ENCODE results near the gene CHCHD4. TPM values are rescaled to one million over a fixed set of nuclear protein-coding genes. Genes with fewer than 3 reads are reported as not detected.

The CHCHD4 gene
- total RNA-seq, 2 experiments from 2014 or later: 27.6 to 30.2 TPM

GRCh38 chr3:14144423-14145075 lies 19.9 kb upstream of the CHCHD4 start:
- ChIA-PET POLR2A (interaction anchor here (0.6 to 3.7 kb wide), 8 partner anchors 9 to 507 kb away, joined by 3 to 23 read pairs (median 4); partner anchors contain the start of genes CCDC174, CHCHD4, LSM3 and TMEM43), CTCF (interaction anchor here (1.3 to 2.7 kb wide), 5 partner anchors 19 to 260 kb away, joined by 3 to 12 read pairs (median 4); partner anchors contain the start of genes CHCHD4 and TMEM43)
- H3K27ac Mint-ChIP-seq: peak overlapping the region; percentile 87
- ATAC-seq: peak; percentile 84
- intact Hi-C loops (cut with micrococcal nuclease): loop anchor here (2.0 to 5.0 kb wide), 2 partner anchors 20 to 33 kb away; partner anchors contain the start of genes CHCHD4, LSM3, TMEM43 and XPC
- TF ChIP-seq CTCF (IDR thresholded peaks at IDR 0.05): no peak
- H3K36me3 Mint-ChIP-seq (ENCODE audit: low read depth): peaks cover 21% of the 10 kb centered on the region
- H3K4me3 Mint-ChIP-seq: peak overlapping the region; percentile 38
- peak; percentile 76 for DNase-seq
- peaks cover 43% of the 10 kb centered on the region for H3K4me1 Mint-ChIP-seq (ENCODE audit: low read depth)
- no peaks in the 10 kb centered on the region for H3K27me3 Mint-ChIP-seq
- no peaks in the 10 kb centered on the region for H3K9me3 Mint-ChIP-seq

- POLR2A ChIA-PET: interaction anchor here (0.7 to 3.7 kb wide), 3 partner anchors 10 to 878 kb away, joined by 3 to 23 read pairs (median 11); partner anchors contain the start of genes CHCHD4 and TMEM43
- H3K9me3 Mint-ChIP-seq: no peaks in the 10 kb centered on the region
- TF ChIP-seq CTCF (IDR thresholded peaks at IDR 0.05): no peak
- no peak overlapping the region for H3K4me3 Mint-ChIP-seq
- intact Hi-C loops (cut with micrococcal nuclease): loop anchor here (2.0 to 5.0 kb wide), 2 partner anchors 19 to 34 kb away; partner anchors contain the start of genes CHCHD4, LSM3, TMEM43 and XPC
- H3K27me3 Mint-ChIP-seq: no peaks in the 10 kb centered on the region
- ATAC-seq: no peak
- CTCF ChIA-PET: interaction anchor here (0.9 to 2.7 kb wide), 5 partner anchors 18 to 259 kb away, joined by 3 to 12 read pairs (median 4); partner anchors contain the start of genes CHCHD4 and TMEM43
- peak overlapping the region; percentile 87 for H3K27ac Mint-ChIP-seq
- no peak for DNase-seq
- H3K4me1 Mint-ChIP-seq (ENCODE audit: low read depth): peaks cover 43% of the 10 kb centered on the region
- H3K36me3 Mint-ChIP-seq (ENCODE audit: low read depth): peaks cover 21% of the 10 kb centered on the region
Measured at GRCh38 chr3:14143271-14144225, 18.9 kb upstream of the CHCHD4 start.

- ATAC-seq: peak; percentile 18
- Mint-ChIP-seq H3K36me3 (ENCODE audit: low read depth) (peaks cover 24% of the 10 kb centered on the region), H3K4me3 (no peak overlapping the region), H3K27ac (peak overlapping the region; percentile 85), H3K4me1 (ENCODE audit: low read depth) (peaks cover 43% of the 10 kb centered on the region), H3K27me3 (no peaks in the 10 kb centered on the region), H3K9me3 (no peaks in the 10 kb centered on the region)
- DNase-seq: peak; percentile 52
- POLR2A ChIA-PET: interaction anchor here (0.7 to 3.7 kb wide), 4 partner anchors 10 to 879 kb away, joined by 3 to 23 read pairs (median 7); partner anchors contain the start of genes CHCHD4 and TMEM43
- no peak for TF ChIP-seq CTCF (IDR thresholded peaks at IDR 0.05)
- CTCF ChIA-PET: interaction anchor here (0.9 to 1.4 kb wide), 2 partner anchors 17 to 61 kb away, joined by 3 to 5 read pairs; no protein-coding TSS in a partner anchor
- intact Hi-C loops (cut with micrococcal nuclease): loop anchor here (5.0 kb wide), 1 partner anchor 35 kb away; the partner anchor contains the start of genes LSM3 and XPC
Measured at GRCh38 chr3:14142567-14143270, 18.0 kb upstream of the CHCHD4 start.

GRCh38 chr3:14141602-14142341 lies 17.1 kb upstream of the CHCHD4 start:
- DNase-seq (no peak), ATAC-seq (no peak)
- ChIA-PET POLR2A (interaction anchor here (0.9 to 3.7 kb wide), 5 partner anchors 10 to 37 kb away, joined by 3 to 23 read pairs (median 4); partner anchors contain the start of genes CHCHD4, LSM3, TMEM43 and XPC), CTCF (interaction anchor here (1.5 kb wide), 1 partner anchor 37 kb away, joined by 5 read pairs; the partner anchor contains the start of genes LSM3 and XPC)
- no peak for TF ChIP-seq CTCF (IDR thresholded peaks at IDR 0.05)
- Mint-ChIP-seq H3K27me3 (no peaks in the 10 kb centered on the region), H3K4me1 (ENCODE audit: low read depth) (peaks cover 43% of the 10 kb centered on the region), H3K27ac (peak overlapping the region; percentile 85), H3K9me3 (no peaks in the 10 kb centered on the region), H3K36me3 (ENCODE audit: low read depth) (peaks cover 24% of the 10 kb centered on the region), H3K4me3 (no peak overlapping the region)
- intact Hi-C loops (cut with micrococcal nuclease): loop anchor here (5.0 kb wide), 1 partner anchor 36 kb away; the partner anchor contains the start of genes LSM3 and XPC

All from activated CD8-positive, alpha-beta T cell treated with anti-CD3 and anti-CD28 coated beads for 36 hours (primary cell).